OCI-LY3 (cell line): ENCODE data around the gene SHFL.

Experiments
- EZH2phosphoT487 ChIP-seq: fragments of 200-600 bp; shearing (Covaris generic); IDR thresholded peaks from 2 replicates; pipeline ENCODE4 v1.6.1; 2018; ENCODE audit warnings: antibody characterized with exemption, mixed run types, low read depth
- TF ChIP-seq, protein P1 (sequence below): fragments of 200-600, 300-600 bp; sonication (generic); IDR thresholded peaks from 2 replicates; pipeline ENCODE4 v1.5.1; 2014; ENCODE audit warnings: antibody characterized with exemption, low read length, low read depth

DNA sequence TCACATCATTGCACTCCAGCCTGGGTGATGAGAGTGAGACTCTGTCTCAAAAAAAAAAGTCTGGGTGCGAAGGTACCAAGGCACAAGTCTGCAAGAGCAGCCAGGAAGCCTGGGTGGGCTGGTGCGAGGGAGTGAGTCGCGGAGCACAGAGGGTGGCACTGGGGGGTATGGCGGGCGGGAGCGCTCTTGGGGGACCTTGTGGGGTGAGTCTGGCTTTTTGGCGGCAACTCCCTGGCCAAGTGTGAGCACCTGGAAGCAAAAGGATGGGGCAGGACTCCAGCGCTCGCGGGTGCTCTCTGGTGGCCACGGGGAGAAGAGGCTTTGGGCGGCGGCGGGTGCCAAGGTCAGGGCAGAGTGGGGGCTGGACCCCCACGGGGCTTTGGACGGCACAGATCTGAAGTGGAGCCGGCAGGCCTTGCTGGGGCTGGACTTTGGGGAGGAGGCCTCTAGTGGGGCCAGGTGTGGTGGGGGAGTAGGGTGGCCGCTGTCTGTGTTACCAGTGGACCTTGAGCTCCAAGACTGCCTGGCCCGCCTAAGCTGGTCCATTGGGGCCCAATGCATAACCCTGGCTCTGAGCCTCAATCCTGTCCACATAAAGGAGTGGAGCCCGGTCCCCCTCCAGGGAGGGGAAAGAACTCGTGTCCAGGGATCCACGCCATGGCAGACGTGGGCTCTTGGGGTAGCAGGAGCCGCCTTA lies 26.9 kb downstream of the SHFL start:
- TF ChIP-seq, protein P1, sequence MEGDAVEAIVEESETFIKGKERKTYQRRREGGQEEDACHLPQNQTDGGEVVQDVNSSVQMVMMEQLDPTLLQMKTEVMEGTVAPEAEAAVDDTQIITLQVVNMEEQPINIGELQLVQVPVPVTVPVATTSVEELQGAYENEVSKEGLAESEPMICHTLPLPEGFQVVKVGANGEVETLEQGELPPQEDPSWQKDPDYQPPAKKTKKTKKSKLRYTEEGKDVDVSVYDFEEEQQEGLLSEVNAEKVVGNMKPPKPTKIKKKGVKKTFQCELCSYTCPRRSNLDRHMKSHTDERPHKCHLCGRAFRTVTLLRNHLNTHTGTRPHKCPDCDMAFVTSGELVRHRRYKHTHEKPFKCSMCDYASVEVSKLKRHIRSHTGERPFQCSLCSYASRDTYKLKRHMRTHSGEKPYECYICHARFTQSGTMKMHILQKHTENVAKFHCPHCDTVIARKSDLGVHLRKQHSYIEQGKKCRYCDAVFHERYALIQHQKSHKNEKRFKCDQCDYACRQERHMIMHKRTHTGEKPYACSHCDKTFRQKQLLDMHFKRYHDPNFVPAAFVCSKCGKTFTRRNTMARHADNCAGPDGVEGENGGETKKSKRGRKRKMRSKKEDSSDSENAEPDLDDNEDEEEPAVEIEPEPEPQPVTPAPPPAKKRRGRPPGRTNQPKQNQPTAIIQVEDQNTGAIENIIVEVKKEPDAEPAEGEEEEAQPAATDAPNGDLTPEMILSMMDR = peak; percentile 85
- no peak for TF ChIP-seq EZH2phosphoT487
